OCI-LY7 (cell line): ENCODE data around the gene RBM47. TPM values are rescaled to one million over a fixed set of nuclear protein-coding genes. Genes with fewer than 3 reads are reported as not detected.

Experiments used
- BruUV-seq: library from RNA; stranded (reverse); fragments of 400-500 nt; replicated peaks from 2 replicates; lab custom pipeline; 2021; lab: Mats Ljungman, UMichigan
- CTCF ChIA-PET: fragments of 300-600 bp; sonication (Branson Sonifier 250); formaldehyde crosslinking; loops from one replicate; lab custom pipeline; 2022; ENCODE audit warnings: antibody characterized with exemption; ENCODE audit not compliant: unreplicated experiment; lab: Charles Lee
- POLR2A ChIA-PET: fragments of 300-600 bp; sonication (Branson Sonifier 250); formaldehyde crosslinking; loops from one replicate; lab custom pipeline; 2022; ENCODE audit warnings: antibody characterized with exemption; lab: Charles Lee
- DNase-seq: peaks from one replicate; pipeline ENCODE4 v3.0.0-alpha.2; 2015; ENCODE audit warnings: low spot score
- H2AFZ ChIP-seq: fragments of 200-600 bp; sonication (generic), shearing (Covaris generic); 2 replicates; pipeline ENCODE4 v1.6.1; 2014; ENCODE audit warnings: mild to moderate bottlenecking, antibody characterized with exemption, low read length, moderate library complexity
- H3K27ac ChIP-seq: fragments of 200-600 bp; sonication (generic); 2 replicates; pipeline ENCODE4 v1.5.1; 2014; ENCODE audit warnings: mixed run types, low read depth, mild to moderate bottlenecking, moderate library complexity, low read length, inconsistent platforms; ENCODE audit not compliant: poor library complexity, severe bottlenecking
- H3K36me3 ChIP-seq: fragments of 200-600 bp; sonication (generic); 2 replicates; pipeline ENCODE4 v1.6.1; 2014; ENCODE audit warnings: mild to moderate bottlenecking, antibody characterized with exemption, low read length, moderate library complexity, mixed read lengths; ENCODE audit not compliant: insufficient read depth
- H3K4me1 ChIP-seq: fragments of 200-600 bp; sonication (generic); 2 replicates; pipeline ENCODE4 v1.5.1; 2014; ENCODE audit warnings: mild to moderate bottlenecking, low read length; ENCODE audit not compliant: insufficient read depth, poor library complexity, severe bottlenecking
- H3K4me2 ChIP-seq: fragments of 200-600 bp; sonication (generic); 2 replicates; pipeline ENCODE4 v1.6.1; 2014; ENCODE audit warnings: mild to moderate bottlenecking, low read length
- H3K4me3 ChIP-seq: fragments of 200-600 bp; sonication (generic); 2 replicates; pipeline ENCODE4 v1.5.1; 2014; ENCODE audit warnings: mild to moderate bottlenecking, low read depth, low read length; ENCODE audit not compliant: poor library complexity, severe bottlenecking
- H3K79me2 ChIP-seq: fragments of 200-600 bp; sonication (generic); 2 replicates; pipeline ENCODE4 v1.6.1; 2016; ENCODE audit warnings: low read depth, mild to moderate bottlenecking, low read length, moderate library complexity, mixed read lengths; ENCODE audit not compliant: insufficient read depth
- H3K9me2 ChIP-seq: fragments of 200-600 bp; sonication (generic); 2 replicates; pipeline ENCODE4 v1.6.1; 2016; ENCODE audit warnings: mild to moderate bottlenecking, low read length, mixed read lengths; ENCODE audit not compliant: insufficient read depth
- H3K9me3 ChIP-seq: fragments of 200-600 bp; sonication (generic); 2 replicates; pipeline ENCODE4 v1.6.1; 2014; ENCODE audit warnings: mild to moderate bottlenecking, mixed run types, low read length, mixed read lengths
- H4K20me1 ChIP-seq: fragments of 200-600 bp; sonication (generic); 2 replicates; pipeline ENCODE4 v1.6.1; 2014; ENCODE audit warnings: mild to moderate bottlenecking, antibody characterized with exemption, low read length, moderate library complexity, mixed read lengths; ENCODE audit not compliant: insufficient read depth
- CTCF ChIP-seq: fragments of 200-600 bp; sonication (generic); conservative IDR thresholded peaks from 2 replicates; pipeline ENCODE4 v1.5.1; 2014; ENCODE audit warnings: mild to moderate bottlenecking, antibody characterized with exemption, low read length, moderate library complexity, mixed read lengths
- EZH2phosphoT487 ChIP-seq: fragments of 200-600 bp; sonication (generic); IDR thresholded peaks from 2 replicates; pipeline ENCODE4 v1.6.1; 2018; ENCODE audit warnings: low read depth, borderline replicate concordance, mild to moderate bottlenecking, mixed run types, antibody characterized with exemption, low read length, moderate library complexity, mixed read lengths
- intact Hi-C: fragments of 100-400 bp; cut with micrococcal nuclease; formaldehyde crosslinking; loops from one replicate; pipeline ENCODE4 v1.10.0; 2022; ENCODE audit not compliant: unreplicated experiment
- total RNA-seq, 2 experiments: library from RNA; depleted of rRNA in 1 of 2; stranded (reverse); fragments of >200 nt in 1 of 2; shearing (Covaris generic) in 1 of 2; gene quantifications; 2 replicates each; pipeline ENCODE4 v1.2.3, GENCODE V29; 2014 to 2022

The RBM47 gene
- total RNA-seq, 2 experiments from 2014 or later, result 5.3 to 14.2 TPM

GRCh38 chr4:40626183-40626990, 3.3 kb downstream of the RBM47 start:
- CTCF ChIA-PET, result interaction anchor here (1.4 kb wide), 1 partner anchor 27 kb away, joined by 4 read pairs; no protein-coding TSS in a partner anchor
- no peaks in the 10 kb centered on the region for H3K9me2 ChIP-seq
- H3K27ac ChIP-seq, result no peak overlapping the region
- BruUV-seq, result no TSS peak
- peaks cover 38% of the 10 kb centered on the region for H3K4me1 ChIP-seq
- POLR2A ChIA-PET, result interaction anchor here (1.0 to 2.6 kb wide), 2 partner anchors 45 to 62 kb away, joined by 3 to 10 read pairs; no protein-coding TSS in a partner anchor
- intact Hi-C loops, result no loop called here
- no peak overlapping the region for H2AFZ ChIP-seq
- no peaks in the 10 kb centered on the region for H3K36me3 ChIP-seq
- TF ChIP-seq EZH2phosphoT487 (no peak), CTCF (no peak)
- H3K4me3 ChIP-seq, result no peak overlapping the region
- no peaks in the 10 kb centered on the region for H3K79me2 ChIP-seq
- H3K9me3 ChIP-seq, result no peaks in the 10 kb centered on the region
- no peak overlapping the region for H3K4me2 ChIP-seq
- no peak for DNase-seq
- H4K20me1 ChIP-seq, result no peaks in the 10 kb centered on the region

DNA sequence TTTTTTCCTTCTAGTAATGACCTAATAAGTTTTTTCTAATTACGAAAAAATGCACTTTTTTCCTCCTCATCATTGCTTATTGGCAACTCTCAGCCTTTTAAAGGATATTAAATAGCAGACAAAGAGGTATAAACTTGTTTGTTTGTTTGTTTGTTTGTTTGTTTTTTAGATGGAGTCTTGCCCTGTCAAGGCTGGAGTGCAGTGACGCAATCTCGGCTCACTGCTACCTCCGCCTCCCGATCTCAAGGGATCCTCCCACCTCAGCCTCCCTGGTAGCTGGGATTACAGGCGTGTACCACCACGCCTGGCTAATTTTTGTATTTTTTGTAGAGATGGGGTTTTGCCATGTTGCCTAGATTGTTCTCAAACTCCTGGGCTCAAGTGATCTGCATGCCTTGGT, 6.0 kb downstream of the RBM47 start:
- Histone ChIP-seq H3K79me2 (no peaks in the 10 kb centered on the region), H4K20me1 (no peaks in the 10 kb centered on the region), H2AFZ (no peak overlapping the region), H3K4me2 (no peak overlapping the region), H3K9me3 (no peaks in the 10 kb centered on the region), H3K4me1 (peaks cover 19% of the 10 kb centered on the region), H3K27ac (no peak overlapping the region), H3K4me3 (no peak overlapping the region), H3K9me2 (no peaks in the 10 kb centered on the region), H3K36me3 (no peaks in the 10 kb centered on the region)
- intact Hi-C loops, result loop anchor here (5.0 kb wide), 1 partner anchor 61 kb away; no protein-coding TSS in a partner anchor
- BruUV-seq, result no TSS peak
- no peak for TF ChIP-seq CTCF
- TF ChIP-seq EZH2phosphoT487, result no peak
- POLR2A ChIA-PET, result interaction anchor here (0.7 to 1.4 kb wide), 2 partner anchors 11 to 1676 kb away, joined by 3 to 4 read pairs; no protein-coding TSS in a partner anchor
- CTCF ChIA-PET, result no interaction called here
- DNase-seq, result no peak

DNA sequence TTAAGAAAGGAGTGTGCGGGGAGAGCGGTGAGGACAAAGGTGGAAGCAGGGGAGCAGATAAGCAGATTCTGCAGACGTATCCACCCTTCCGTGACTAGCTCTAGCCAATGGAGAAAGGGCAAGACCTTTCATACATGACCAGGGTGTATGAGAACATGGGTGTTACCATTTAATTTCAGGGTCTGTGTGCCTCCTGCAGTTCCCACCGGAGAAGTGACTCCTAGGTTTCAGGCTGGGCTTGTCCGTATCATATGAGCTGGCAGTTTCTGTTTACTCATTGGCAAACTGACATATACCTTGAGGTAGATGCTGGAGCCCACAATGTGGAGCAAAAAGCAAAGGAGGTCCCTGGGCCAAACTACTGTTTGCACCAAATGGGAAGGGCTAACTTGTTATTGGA, 6.8 kb downstream of the RBM47 start:
- TF ChIP-seq CTCF (no peak), EZH2phosphoT487 (no peak)
- Histone ChIP-seq H3K4me3 (no peak overlapping the region), H3K27ac (no peak overlapping the region), H3K9me3 (no peaks in the 10 kb centered on the region), H3K79me2 (no peaks in the 10 kb centered on the region), H3K4me1 (peaks cover 19% of the 10 kb centered on the region), H2AFZ (no peak overlapping the region), H4K20me1 (no peaks in the 10 kb centered on the region), H3K9me2 (no peaks in the 10 kb centered on the region), H3K36me3 (no peaks in the 10 kb centered on the region), H3K4me2 (no peak overlapping the region)
- intact Hi-C loops, result loop anchor here (5.0 kb wide), 1 partner anchor 61 kb away; no protein-coding TSS in a partner anchor
- POLR2A ChIA-PET, result interaction anchor here (0.7 kb wide), 1 partner anchor 1676 kb away, joined by 3 read pairs; no protein-coding TSS in a partner anchor
- BruUV-seq, result no TSS peak
- DNase-seq, result no peak
- CTCF ChIA-PET, result no interaction called here
